ENCODE data around the gene CAST. TPM values are rescaled to one million over a fixed set of nuclear protein-coding genes. Genes with fewer than 3 reads are reported as not detected.
A peak's percentile ranks its signal among the peaks of the same experiment; 100 is the strongest.

The CAST gene
- total and polyA plus RNA-seq, 8 donors, result 54.0 to 458 (median 209) TPM

- no peak for DNase-seq
- peak overlapping the region; percentile 57 to 95 (median 83) for H3K4me3 ChIP-seq
- WGBS, 5 donors, result 10 to 22% (median 11%) methylated on average over 2 of the region's 2 CpGs
- peak overlapping the region; percentile 98 to 100 (median 100) for H3K27ac ChIP-seq
- no peaks in the 10 kb centered on the region for H3K9me3 ChIP-seq
- H3K36me3 ChIP-seq, result peaks cover 0 to 4% (median under 1%) of the 10 kb centered on the region in 4 donors
- H3K4me1 ChIP-seq, result peaks cover 13 to 43% (median 30%) of the 10 kb centered on the region in 4 donors
- no peaks in the 10 kb centered on the region for H3K27me3 ChIP-seq
- TF ChIP-seq POLR2AphosphoS5 (IDR thresholded peaks at IDR 0.05), result no peak
- no peak for TF ChIP-seq POLR2A (IDR thresholded peaks at IDR 0.05)
- no peak for TF ChIP-seq EP300 (IDR thresholded peaks at IDR 0.05)
- TF ChIP-seq CTCF (IDR thresholded peaks at IDR 0.05), result no peak
- intact Hi-C loops (cut with DNase I; ENCODE audit: low total_unique reads), result no loop called here
Observed at GRCh38 chr5:96808541-96808828, 146.3 kb downstream of the CAST start.

GRCh38 chr5:96808868-96809558 is 146.8 kb downstream of the CAST start:
- no peak for TF ChIP-seq POLR2AphosphoS5 (IDR thresholded peaks at IDR 0.05)
- TF ChIP-seq CTCF (IDR thresholded peaks at IDR 0.05), result no peak
- TF ChIP-seq POLR2A (IDR thresholded peaks at IDR 0.05), result no peak
- no peak for DNase-seq
- 84 to 91% (median 87%) methylated on average over 8 of the region's 8 CpGs for WGBS, 5 donors
- Histone ChIP-seq H3K4me1 (peaks cover 13 to 37% (median 28%) of the 10 kb centered on the region in 4 donors), H3K27me3 (no peaks in the 10 kb centered on the region), H3K36me3 (no peaks in the 10 kb centered on the region), H3K27ac (peak overlapping the region in 4 of 5 donors; percentile 99 to 100 (median 100)), H3K4me3 (peak overlapping the region in 3 of 4 donors; percentile 57 to 94 (median 72)), H3K9me3 (no peaks in the 10 kb centered on the region)
- intact Hi-C loops (cut with DNase I; ENCODE audit: low total_unique reads), result no loop called here

- TF ChIP-seq EP300 (IDR thresholded peaks at IDR 0.05), result no peak
- TF ChIP-seq POLR2AphosphoS5 (IDR thresholded peaks at IDR 0.05), result no peak
- no peak for TF ChIP-seq POLR2A (IDR thresholded peaks at IDR 0.05)
- TF ChIP-seq CTCF (IDR thresholded peaks at IDR 0.05), result no peak
- Histone ChIP-seq H3K27ac (no peak overlapping the region), H3K9me3 (no peaks in the 10 kb centered on the region), H3K4me1 (peaks cover 13 to 28% (median 23%) of the 10 kb centered on the region in 4 donors), H3K4me3 (no peak overlapping the region), H3K36me3 (no peaks in the 10 kb centered on the region), H3K27me3 (no peaks in the 10 kb centered on the region)
- intact Hi-C loops (cut with DNase I; ENCODE audit: low total_unique reads), result no loop called here
- DNase-seq, result no peak
- 75 to 91% (median 86%) methylated on average over 9 of the region's 9 CpGs for WGBS, 5 donors
Observed at GRCh38 chr5:96809921-96810320, 147.7 kb downstream of the CAST start.

GRCh38 chr5:96812851-96813250 is 150.7 kb downstream of the CAST start:
- Histone ChIP-seq H3K9me3 (no peaks in the 10 kb centered on the region), H3K4me1 (peaks cover 0 to 8% (median 3%) of the 10 kb centered on the region in 4 donors), H3K27me3 (no peaks in the 10 kb centered on the region), H3K4me3 (no peak overlapping the region), H3K27ac (no peak overlapping the region), H3K36me3 (no peaks in the 10 kb centered on the region)
- no peak for DNase-seq
- TF ChIP-seq POLR2A (IDR thresholded peaks at IDR 0.05) (no peak), POLR2AphosphoS5 (IDR thresholded peaks at IDR 0.05) (no peak), CTCF (IDR thresholded peaks at IDR 0.05) (no peak), EP300 (IDR thresholded peaks at IDR 0.05) (no peak)
- intact Hi-C loops (cut with DNase I; ENCODE audit: low total_unique reads), result no loop called here

All from stomach (tissue), 9 donors.